ENCODE results near the gene LRBA.

LRBA gene

DNA sequence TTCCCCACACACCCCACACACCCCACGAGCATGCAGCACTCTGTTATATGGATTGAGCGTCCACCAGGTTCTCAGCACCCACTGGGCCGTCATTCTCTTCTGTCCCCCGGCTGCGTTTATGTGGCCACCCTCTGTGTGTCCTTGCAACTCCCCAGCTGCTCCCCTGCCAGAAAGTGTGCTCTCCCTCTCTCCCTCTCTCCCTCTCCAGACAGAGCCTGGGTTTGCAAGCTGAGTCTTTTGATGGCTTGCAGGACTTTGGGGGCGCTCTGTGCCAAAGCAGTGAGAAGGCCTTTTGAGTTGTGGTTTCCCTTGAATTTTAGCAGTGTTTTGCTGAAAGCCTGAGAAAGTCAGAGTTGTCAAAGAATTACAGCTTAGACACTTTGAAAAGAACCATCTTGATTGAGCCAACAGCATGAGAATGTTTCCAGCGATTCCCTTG lies 763.3 kb downstream of the LRBA start:
- no peaks in the 10 kb centered on the region for H3K27me3 Mint-ChIP-seq (ENCODE audit: low read depth)
- no peak overlapping the region for H3K27ac Mint-ChIP-seq
- no peaks in the 10 kb centered on the region for H3K4me1 Mint-ChIP-seq (ENCODE audit: low read depth)
- no peaks in the 10 kb centered on the region for H3K36me3 Mint-ChIP-seq (ENCODE audit: low read depth)
- H3K4me3 Mint-ChIP-seq, result no peak overlapping the region
- no peaks in the 10 kb centered on the region for H3K9me3 Mint-ChIP-seq

DNA sequence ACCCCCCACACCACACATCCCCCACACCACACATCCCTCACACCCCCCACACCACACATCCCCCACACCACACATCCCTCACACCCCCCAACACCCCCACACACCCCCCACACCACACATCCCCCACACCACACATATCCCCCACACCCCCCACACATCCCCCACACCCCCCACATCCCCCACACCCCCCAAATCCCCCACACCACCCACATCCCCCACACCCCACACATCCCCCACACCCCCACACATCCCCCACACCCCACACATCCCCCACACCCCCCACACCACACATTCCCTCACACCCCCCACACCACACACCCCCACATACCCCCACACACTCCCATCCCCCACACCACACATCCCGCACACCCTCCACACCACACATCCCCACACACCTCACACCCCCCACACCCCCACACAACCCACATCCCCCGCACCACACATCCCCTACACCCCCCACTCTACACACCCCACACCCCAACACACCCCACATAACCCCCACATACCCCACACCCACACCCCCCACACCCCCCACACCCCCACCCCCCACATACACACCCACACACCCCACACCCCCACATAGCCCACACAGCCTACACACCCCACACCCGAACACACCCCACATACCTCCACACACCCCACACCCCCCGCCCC lies 764.0 kb downstream of the LRBA start:
- no peak overlapping the region for H3K27ac Mint-ChIP-seq
- no peaks in the 10 kb centered on the region for H3K27me3 Mint-ChIP-seq (ENCODE audit: low read depth)
- no peaks in the 10 kb centered on the region for H3K36me3 Mint-ChIP-seq (ENCODE audit: low read depth)
- H3K4me3 Mint-ChIP-seq, result no peak overlapping the region
- no peaks in the 10 kb centered on the region for H3K9me3 Mint-ChIP-seq
- H3K4me1 Mint-ChIP-seq (ENCODE audit: low read depth), result no peaks in the 10 kb centered on the region

- no peaks in the 10 kb centered on the region for H3K4me1 Mint-ChIP-seq (ENCODE audit: low read depth)
- H3K27ac Mint-ChIP-seq, result no peak overlapping the region
- no peaks in the 10 kb centered on the region for H3K36me3 Mint-ChIP-seq (ENCODE audit: low read depth)
- H3K4me3 Mint-ChIP-seq, result no peak overlapping the region
- no peaks in the 10 kb centered on the region for H3K27me3 Mint-ChIP-seq (ENCODE audit: low read depth)
- H3K9me3 Mint-ChIP-seq, result no peaks in the 10 kb centered on the region
Measured at GRCh38 chr4:150250293-150250997, 764.6 kb downstream of the LRBA start.

DNA sequence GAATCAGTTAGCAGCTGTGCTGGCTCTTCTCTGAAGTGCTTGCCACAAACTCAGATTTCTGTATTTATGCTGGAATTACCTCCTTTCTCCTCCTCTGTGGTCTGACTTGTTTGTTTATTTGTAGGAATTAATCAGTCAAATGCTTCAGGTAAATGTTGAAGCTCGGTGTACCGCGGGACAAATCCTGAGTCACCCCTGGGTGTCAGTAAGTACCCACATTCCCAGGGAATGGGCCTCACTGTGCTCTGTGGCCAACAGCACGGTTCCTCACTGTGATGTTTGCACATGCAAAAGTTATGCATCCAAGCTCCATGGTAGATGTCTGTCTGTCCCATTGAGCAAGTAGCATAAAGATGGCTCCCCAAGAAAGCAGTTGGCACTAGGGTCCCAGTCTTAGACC lies 766.9 kb downstream of the LRBA start:
- Mint-ChIP-seq H3K27me3 (ENCODE audit: low read depth) (no peaks in the 10 kb centered on the region), H3K4me3 (no peak overlapping the region), H3K36me3 (ENCODE audit: low read depth) (no peaks in the 10 kb centered on the region), H3K4me1 (ENCODE audit: low read depth) (no peaks in the 10 kb centered on the region), H3K27ac (no peak overlapping the region), H3K9me3 (no peaks in the 10 kb centered on the region)

- no peaks in the 10 kb centered on the region for H3K4me1 Mint-ChIP-seq (ENCODE audit: low read depth)
- H3K9me3 Mint-ChIP-seq, result no peaks in the 10 kb centered on the region
- no peak overlapping the region for H3K4me3 Mint-ChIP-seq
- peaks cover 6% of the 10 kb centered on the region for H3K27me3 Mint-ChIP-seq (ENCODE audit: low read depth)
- no peaks in the 10 kb centered on the region for H3K36me3 Mint-ChIP-seq (ENCODE audit: low read depth)
- H3K27ac Mint-ChIP-seq, result no peak overlapping the region
Measured at GRCh38 chr4:150247184-150247583, 767.9 kb downstream of the LRBA start.

- Mint-ChIP-seq H3K27me3 (ENCODE audit: low read depth) (peaks cover 9% of the 10 kb centered on the region), H3K36me3 (ENCODE audit: low read depth) (no peaks in the 10 kb centered on the region), H3K27ac (no peak overlapping the region), H3K4me3 (no peak overlapping the region), H3K9me3 (no peaks in the 10 kb centered on the region), H3K4me1 (ENCODE audit: low read depth) (no peaks in the 10 kb centered on the region)
Measured at GRCh38 chr4:150244600-150244999, 770.5 kb downstream of the LRBA start.

- H3K4me1 Mint-ChIP-seq (ENCODE audit: low read depth), result no peaks in the 10 kb centered on the region
- no peaks in the 10 kb centered on the region for H3K36me3 Mint-ChIP-seq (ENCODE audit: low read depth)
- no peak overlapping the region for H3K27ac Mint-ChIP-seq
- H3K9me3 Mint-ChIP-seq, result no peaks in the 10 kb centered on the region
- H3K27me3 Mint-ChIP-seq (ENCODE audit: low read depth), result peaks cover 9% of the 10 kb centered on the region
- H3K4me3 Mint-ChIP-seq, result no peak overlapping the region
Measured at GRCh38 chr4:150243932-150244331, 771.2 kb downstream of the LRBA start.

GRCh38 chr4:150242820-150243458 lies 772.1 kb downstream of the LRBA start:
- no peaks in the 10 kb centered on the region for H3K36me3 Mint-ChIP-seq (ENCODE audit: low read depth)
- H3K9me3 Mint-ChIP-seq, result no peaks in the 10 kb centered on the region
- H3K27me3 Mint-ChIP-seq (ENCODE audit: low read depth), result peaks cover 9% of the 10 kb centered on the region
- no peak overlapping the region for H3K27ac Mint-ChIP-seq
- H3K4me1 Mint-ChIP-seq (ENCODE audit: low read depth), result no peaks in the 10 kb centered on the region
- H3K4me3 Mint-ChIP-seq, result no peak overlapping the region

GRCh38 chr4:150240011-150240410 lies 775.1 kb downstream of the LRBA start:
- no peak overlapping the region for H3K4me3 Mint-ChIP-seq
- H3K27ac Mint-ChIP-seq, result no peak overlapping the region
- no peaks in the 10 kb centered on the region for H3K36me3 Mint-ChIP-seq (ENCODE audit: low read depth)

DNA sequence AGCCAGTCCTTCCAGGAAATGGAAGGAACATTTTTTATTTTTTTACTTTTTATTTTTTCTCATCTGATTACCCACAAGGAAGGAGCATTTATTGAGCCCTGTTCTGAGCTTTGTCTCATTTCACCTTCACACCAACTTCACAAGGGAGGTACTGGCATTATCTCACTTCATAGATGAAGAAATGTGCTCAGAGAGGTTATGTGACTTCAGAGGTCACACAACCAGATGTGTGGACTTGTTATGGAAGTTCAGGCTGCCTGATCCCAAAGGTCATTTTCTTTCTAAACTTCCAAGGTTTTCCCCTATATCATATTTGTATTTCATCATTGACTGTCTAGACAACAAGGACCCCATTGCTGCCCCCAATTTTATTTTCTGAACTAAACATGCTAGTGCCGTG lies 776.5 kb downstream of the LRBA start:
- H3K27me3 Mint-ChIP-seq (ENCODE audit: low read depth), result peaks cover 9% of the 10 kb centered on the region
- no peak overlapping the region for H3K27ac Mint-ChIP-seq
- no peaks in the 10 kb centered on the region for H3K4me1 Mint-ChIP-seq (ENCODE audit: low read depth)

More at GRCh38 chr4:150240011-150240410, 775.1 kb downstream of the LRBA start:
- Mint-ChIP-seq H3K9me3 (no peaks in the 10 kb centered on the region), H3K27me3 (ENCODE audit: low read depth) (peaks cover 9% of the 10 kb centered on the region), H3K4me1 (ENCODE audit: low read depth) (no peaks in the 10 kb centered on the region)

GRCh38 chr4:150237110-150237872 lies 777.8 kb downstream of the LRBA start:
- Mint-ChIP-seq H3K4me3 (no peak overlapping the region), H3K36me3 (ENCODE audit: low read depth) (no peaks in the 10 kb centered on the region), H3K27me3 (ENCODE audit: low read depth) (peaks cover 6% of the 10 kb centered on the region), H3K4me1 (ENCODE audit: low read depth) (no peaks in the 10 kb centered on the region), H3K27ac (no peak overlapping the region), H3K9me3 (no peaks in the 10 kb centered on the region)

More for the DNA sequence above, 776.5 kb downstream of the LRBA start:
- Mint-ChIP-seq H3K4me3 (no peak overlapping the region), H3K36me3 (ENCODE audit: low read depth) (no peaks in the 10 kb centered on the region), H3K9me3 (no peaks in the 10 kb centered on the region)

DNA sequence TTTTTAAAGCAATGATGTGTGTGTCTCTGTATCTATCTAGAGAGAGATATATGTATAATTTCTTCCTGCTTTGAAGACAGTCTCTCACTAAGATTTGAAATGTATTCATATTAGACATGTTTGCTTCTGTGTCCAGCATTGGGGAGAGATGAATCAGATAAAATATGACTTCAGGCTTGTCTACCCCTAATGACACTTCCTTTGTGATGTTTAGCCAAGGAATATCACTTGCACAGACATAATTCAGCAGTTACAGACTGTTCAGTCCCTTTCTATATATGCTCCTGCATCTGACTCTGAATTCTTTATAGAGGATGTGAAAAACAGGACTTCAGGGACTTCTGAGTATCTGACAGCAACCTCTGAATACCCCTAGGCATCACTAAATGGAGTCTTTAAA lies 778.5 kb downstream of the LRBA start:
- Mint-ChIP-seq H3K27ac (no peak overlapping the region), H3K4me1 (ENCODE audit: low read depth) (no peaks in the 10 kb centered on the region)

GRCh38 chr4:150235808-150236271 lies 779.2 kb downstream of the LRBA start:
- H3K27me3 Mint-ChIP-seq (ENCODE audit: low read depth), result peaks cover 8% of the 10 kb centered on the region
- H3K4me3 Mint-ChIP-seq, result no peak overlapping the region
- no peaks in the 10 kb centered on the region for H3K4me1 Mint-ChIP-seq (ENCODE audit: low read depth)
- no peak overlapping the region for H3K27ac Mint-ChIP-seq
- H3K9me3 Mint-ChIP-seq, result no peaks in the 10 kb centered on the region
- no peaks in the 10 kb centered on the region for H3K36me3 Mint-ChIP-seq (ENCODE audit: low read depth)

More for the DNA sequence above, 778.5 kb downstream of the LRBA start:
- H3K4me3 Mint-ChIP-seq, result no peak overlapping the region
- H3K27me3 Mint-ChIP-seq (ENCODE audit: low read depth), result peaks cover 3% of the 10 kb centered on the region
- no peaks in the 10 kb centered on the region for H3K36me3 Mint-ChIP-seq (ENCODE audit: low read depth)
- no peaks in the 10 kb centered on the region for H3K9me3 Mint-ChIP-seq

DNA sequence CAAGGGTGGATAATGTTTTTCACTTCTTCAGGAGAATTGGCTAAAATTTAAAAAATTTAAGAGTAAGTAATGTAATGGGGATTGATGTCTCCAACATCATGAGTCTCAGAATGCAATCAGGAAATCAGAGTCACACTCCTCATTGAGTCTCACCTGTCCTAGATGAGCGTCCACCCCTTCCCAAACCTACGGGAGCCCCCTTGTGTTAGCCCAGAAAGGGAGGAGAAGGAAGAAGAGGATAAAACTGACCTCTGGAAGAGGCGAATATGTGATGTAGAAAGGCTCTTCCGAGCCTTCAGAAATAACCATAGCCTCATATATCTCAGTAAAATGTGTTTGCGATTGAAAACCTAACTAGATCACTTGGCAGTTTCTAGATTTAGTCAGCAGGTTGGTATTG lies 779.8 kb downstream of the LRBA start:
- H3K9me3 Mint-ChIP-seq, result no peaks in the 10 kb centered on the region
- H3K27me3 Mint-ChIP-seq (ENCODE audit: low read depth), result peaks cover 12% of the 10 kb centered on the region
- no peaks in the 10 kb centered on the region for H3K4me1 Mint-ChIP-seq (ENCODE audit: low read depth)
- no peak overlapping the region for H3K27ac Mint-ChIP-seq
- no peak overlapping the region for H3K4me3 Mint-ChIP-seq
- no peaks in the 10 kb centered on the region for H3K36me3 Mint-ChIP-seq (ENCODE audit: low read depth)

Measured in T-helper 1 cell treated with Interleukin-12 subunit alpha and Interleukin-12 subunit beta and Interleukin-4 antibody, amounts not matched to agents 30 μg/mL and 1 μg/mL, for 36 hours (primary cell).